Common myeloid progenitor, CD34-positive (primary cell): ENCODE measurements around the gene ARHGEF4.

Experiments used
- CTCF ChIA-PET: fragments of 350-600 bp; sonication (Branson Sonifier 250); formaldehyde crosslinking; loops from one replicate; lab custom pipeline; 2021; ENCODE audit warnings: antibody characterized with exemption; lab: Charles Lee
- POLR2A ChIA-PET: fragments of 350-600 bp; sonication (Branson Sonifier 250); formaldehyde crosslinking; loops from one replicate; lab custom pipeline; 2021; ENCODE audit warnings: antibody characterized with exemption; lab: Charles Lee
- DNase-seq, 3 donors: peaks; one replicate each; pipeline versions ENCODE4 v3.0.0 to v3.0.0-alpha.2; 2013
- H3K27ac ChIP-seq, 2 experiments: 1 replicate in 1 of 2; 2 replicates in 1 of 2; pipeline ENCODE4 v1.7.0; 2013; ENCODE audit warnings: inconsistent platforms in 2 of 2, low read length in 2 of 2, mild to moderate bottlenecking in 2 of 2, low read depth in 1 of 2, moderate library complexity in 1 of 2; ENCODE audit not compliant: severe bottlenecking in 2 of 2, insufficient read depth in 1 of 2, poor library complexity in 1 of 2
- H3K27me3 ChIP-seq, 5 experiments: replicated peaks in 2 of 5; 1 replicate in 3 of 5; 2 replicates in 2 of 5; pipeline versions ENCODE4 v1.6.1 to v1.7.0; 2013; ENCODE audit warnings: low read length in 4 of 5, mild to moderate bottlenecking in 2 of 5, moderate library complexity in 2 of 5, inconsistent platforms in 1 of 5; ENCODE audit not compliant: insufficient read depth in 5 of 5, control insufficient read depth in 4 of 5
- H3K36me3 ChIP-seq, 4 experiments: 1 replicate in 2 of 4; 2 replicates in 2 of 4; pipeline versions ENCODE4 v1.6.1 to v1.7.0; 2013; ENCODE audit warnings: low read length in 3 of 4, control low read depth in 1 of 4, mild to moderate bottlenecking in 1 of 4; ENCODE audit not compliant: control insufficient read depth in 4 of 4, insufficient read depth in 4 of 4
- H3K4me1 ChIP-seq, 4 experiments: 1 replicate in 3 of 4; 2 replicates in 1 of 4; pipeline versions ENCODE4 v1.6.1 to v1.7.1; 2013; ENCODE audit warnings: low read length in 3 of 4, mild to moderate bottlenecking in 3 of 4, control low read depth in 1 of 4, inconsistent platforms in 1 of 4, moderate library complexity in 1 of 4; ENCODE audit not compliant: control insufficient read depth in 4 of 4, insufficient read depth in 4 of 4; ENCODE audit errors: control extremely low read depth in 1 of 4
- H3K4me3 ChIP-seq, 7 experiments: 1 replicate in 4 of 7; 2 replicates in 3 of 7; pipeline versions ENCODE4 v1.5.1 to v1.7.0; 2013; ENCODE audit warnings: mild to moderate bottlenecking in 7 of 7, low read length in 6 of 7, moderate library complexity in 6 of 7, inconsistent platforms in 2 of 7, low read depth in 2 of 7, control low read depth in 1 of 7; ENCODE audit not compliant: insufficient read depth in 4 of 7, control insufficient read depth in 1 of 7; ENCODE audit errors: extremely low read depth in 1 of 7
- H3K9me3 ChIP-seq, 5 experiments: 1 replicate in 4 of 5; 2 replicates in 1 of 5; pipeline versions ENCODE4 v1.6.1 to v1.7.1; 2013; ENCODE audit warnings: low read length in 4 of 5, mild to moderate bottlenecking in 2 of 5, inconsistent platforms in 1 of 5, low read depth in 1 of 5, moderate library complexity in 1 of 5; ENCODE audit not compliant: control insufficient read depth in 4 of 5, insufficient read depth in 2 of 5; ENCODE audit errors: control extremely low read depth in 1 of 5
- WGBS: methylation state at CpG from one replicate; pipeline ENCODE4 v1.1.5; 2013; ENCODE audit not compliant: insufficient coverage; 5-methylcytosine and 5-hydroxymethylcytosine counted together

The ARHGEF4 gene

GRCh38 chr2:131044075-131044756 is 207.5 kb downstream of the ARHGEF4 start:
- WGBS = 94% methylated on average over 23 of the region's 24 CpGs
- POLR2A ChIA-PET = no interaction called here

GRCh38 chr2:131044757-131045150 is 208.0 kb downstream of the ARHGEF4 start:
- peaks cover 4 to 37% (median 20%) of the 10 kb centered on the region in 4 experiments for H3K36me3 ChIP-seq
- POLR2A ChIA-PET = no interaction called here

More at GRCh38 chr2:131044075-131044756, 207.5 kb downstream of the ARHGEF4 start:
- DNase-seq = no peak
- Histone ChIP-seq H3K36me3 (peaks cover 4 to 32% (median 15%) of the 10 kb centered on the region in 4 experiments), H3K27me3 (peaks cover 0 to 26% (median 14%) of the 10 kb centered on the region in 5 experiments), H3K9me3 (no peaks in the 10 kb centered on the region), H3K27ac (no peak overlapping the region), H3K4me3 (no peak overlapping the region), H3K4me1 (peaks cover 3 to 27% (median 25%) of the 10 kb centered on the region in 4 experiments)
- CTCF ChIA-PET = no interaction called here

GRCh38 chr2:131045286-131046027 is 208.7 kb downstream of the ARHGEF4 start:
- POLR2A ChIA-PET = no interaction called here
- H3K4me1 ChIP-seq = peaks cover 3 to 20% (median 16%) of the 10 kb centered on the region in 4 experiments
- H3K9me3 ChIP-seq = no peaks in the 10 kb centered on the region
- CTCF ChIA-PET = interaction anchor here (1.1 kb wide), 1 partner anchor 8 kb away, joined by 4 read pairs; no protein-coding TSS in a partner anchor
- H3K27ac ChIP-seq = no peak overlapping the region
- DNase-seq = no peak
- H3K4me3 ChIP-seq = no peak overlapping the region
- H3K36me3 ChIP-seq = peaks cover 4 to 44% (median 27%) of the 10 kb centered on the region in 4 experiments
- H3K27me3 ChIP-seq = peaks cover 0 to 14% (median 3%) of the 10 kb centered on the region in 5 experiments
- 84% methylated on average over 5 of the region's 8 CpGs for WGBS

More at GRCh38 chr2:131044757-131045150, 208.0 kb downstream of the ARHGEF4 start:
- CTCF ChIA-PET = no interaction called here
- WGBS = 87% methylated on average over 6 of the region's 11 CpGs
- no peak for DNase-seq
- Histone ChIP-seq H3K4me3 (no peak overlapping the region), H3K27me3 (peaks cover 0 to 21% (median 9%) of the 10 kb centered on the region in 5 experiments), H3K9me3 (no peaks in the 10 kb centered on the region), H3K27ac (no peak overlapping the region), H3K4me1 (peaks cover 3 to 27% (median 23%) of the 10 kb centered on the region in 4 experiments)

- 98% methylated on average over 27 of the region's 32 CpGs for WGBS
- Histone ChIP-seq H3K36me3 (peaks cover 4 to 51% (median 33%) of the 10 kb centered on the region in 4 experiments), H3K4me1 (peaks cover 2 to 12% (median 8%) of the 10 kb centered on the region in 4 experiments), H3K4me3 (no peak overlapping the region), H3K9me3 (no peaks in the 10 kb centered on the region), H3K27me3 (peaks cover 0 to 6% (median 0%) of the 10 kb centered on the region in 5 experiments), H3K27ac (no peak overlapping the region)
- CTCF ChIA-PET = interaction anchor here (1.1 kb wide), 1 partner anchor 9 kb away, joined by 4 read pairs; no protein-coding TSS in a partner anchor
- POLR2A ChIA-PET = no interaction called here
- DNase-seq = no peak
These were observed 209.6 kb downstream of the ARHGEF4 start for GRCh38 chr2:131046028-131046917.

GRCh38 chr2:131046918-131047652 is 210.4 kb downstream of the ARHGEF4 start:
- POLR2A ChIA-PET = no interaction called here
- WGBS = 97% methylated on average over 13 of the region's 18 CpGs
- no peak overlapping the region for H3K4me3 ChIP-seq
- H3K27me3 ChIP-seq = no peaks in the 10 kb centered on the region
- no peaks in the 10 kb centered on the region for H3K9me3 ChIP-seq
- H3K36me3 ChIP-seq = peaks cover 8 to 60% (median 37%) of the 10 kb centered on the region in 4 experiments
- no peak overlapping the region for H3K27ac ChIP-seq
- DNase-seq = no peak
- H3K4me1 ChIP-seq = peaks cover 0 to 4% (median under 1%) of the 10 kb centered on the region in 4 experiments
- CTCF ChIA-PET = no interaction called here

DNA sequence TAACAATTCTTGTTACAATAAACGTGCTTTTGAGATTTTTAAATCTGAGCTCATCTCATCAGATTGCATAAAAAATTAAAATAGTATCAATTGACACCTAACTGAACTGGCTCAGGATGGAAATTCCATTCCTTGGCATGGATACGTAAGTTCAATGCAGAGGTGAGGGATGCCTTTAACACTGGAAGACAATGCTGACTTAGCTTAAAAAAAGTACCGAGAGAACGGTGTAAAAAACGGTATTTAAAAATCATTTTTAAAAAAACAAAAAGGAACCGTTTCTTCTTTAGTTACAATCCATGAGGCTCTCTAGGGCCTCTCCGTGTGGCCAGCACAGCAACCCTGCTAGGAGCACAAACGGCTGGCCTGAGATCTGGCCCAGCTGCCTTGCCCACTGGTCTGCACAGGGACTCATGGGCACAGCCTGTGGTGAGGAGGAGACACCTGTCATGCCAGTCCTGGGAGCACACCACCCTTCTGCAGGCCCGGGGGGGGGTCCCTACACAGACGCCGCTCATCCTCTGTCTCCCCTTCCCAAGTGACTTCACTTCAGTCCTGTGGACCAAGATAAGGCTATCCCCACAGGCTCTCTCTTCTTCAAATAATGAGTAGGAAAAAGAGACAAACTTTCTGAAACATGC is 211.3 kb downstream of the ARHGEF4 start:
- Histone ChIP-seq H3K27ac (no peak overlapping the region), H3K4me1 (no peaks in the 10 kb centered on the region), H3K4me3 (no peak overlapping the region), H3K36me3 (peaks cover 10 to 69% (median 46%) of the 10 kb centered on the region in 4 experiments), H3K27me3 (no peaks in the 10 kb centered on the region), H3K9me3 (no peaks in the 10 kb centered on the region)
- ChIA-PET POLR2A (no interaction called here), CTCF (no interaction called here)
- 95% methylated on average over 7 of the region's 11 CpGs for WGBS
- DNase-seq = no peak
